Chondrocyte (in vitro differentiated cells): Measurements from ENCODE around the gene CADPS. TPM values are rescaled to one million over a fixed set of nuclear protein-coding genes. Genes with fewer than 3 reads are reported as not detected.
A peak's percentile ranks its signal among the peaks of the same experiment; 100 is the strongest.

Experiments
- DNase-seq: peaks from one replicate; pipeline ENCODE4 v3.0.0; 2021; ENCODE audit warnings: mixed read lengths, low spot score
- H3K27ac Mint-ChIP-seq: one replicate; pipeline ENCODE4 v1.8.0; 2021; ENCODE audit warnings: mild to moderate bottlenecking, moderate library complexity, mixed read lengths; ENCODE audit not compliant: unreplicated experiment
- H3K27me3 Mint-ChIP-seq: 2 replicates; pipeline ENCODE4 v1.8.0; 2021; ENCODE audit warnings: low read depth, mixed read lengths
- H3K36me3 Mint-ChIP-seq: 2 replicates; pipeline ENCODE4 v1.8.0; 2021; ENCODE audit warnings: low read depth, mixed read lengths
- H3K4me1 Mint-ChIP-seq: 2 replicates; pipeline ENCODE4 v1.8.0; 2021; ENCODE audit warnings: low read depth, mild to moderate bottlenecking, mixed read lengths
- H3K4me3 Mint-ChIP-seq: one replicate; pipeline ENCODE4 v1.8.0; 2021; ENCODE audit warnings: mild to moderate bottlenecking, moderate library complexity, mixed read lengths; ENCODE audit not compliant: unreplicated experiment
- H3K9me3 Mint-ChIP-seq: 2 replicates; pipeline ENCODE4 v1.8.0; 2021; ENCODE audit warnings: low read depth, mixed read lengths
- total RNA-seq: library from RNA; stranded (reverse); gene quantifications from 3 replicates; pipeline ENCODE4 v1.2.1, GENCODE V29; 2021
- TF ChIP-seq, protein P1 (sequence below): fragments of 200-600 bp; sonication (generic); IDR thresholded peaks from 2 replicates; pipeline ENCODE4 v1.5.0; 2021; ENCODE audit warnings: antibody characterized with exemption, mild to moderate bottlenecking, moderate library complexity

The CADPS gene
- total RNA-seq, 1 donor from 2014 or later: not detected

DNA sequence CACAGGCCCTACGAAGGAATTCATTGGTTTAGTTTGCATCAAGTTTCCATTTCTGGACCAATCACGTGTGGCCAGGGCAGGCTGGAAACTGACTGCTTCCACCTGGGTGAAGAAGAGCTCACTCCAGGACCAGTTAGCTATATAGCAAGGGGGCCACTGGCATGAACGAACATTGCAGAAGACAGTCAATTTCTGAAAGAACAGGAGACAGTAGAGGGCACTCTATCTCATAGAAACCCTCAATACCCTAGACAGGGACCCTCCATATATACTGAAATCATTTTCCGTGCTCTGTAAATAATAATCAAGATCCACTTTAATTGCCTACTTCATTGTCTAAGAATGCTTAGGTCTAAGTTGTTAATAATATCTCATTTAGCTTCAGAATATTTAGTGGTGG lies 215.6 kb downstream of the CADPS start:
- DNase-seq: no peak
- H3K36me3 Mint-ChIP-seq: no peaks in the 10 kb centered on the region
- peaks cover 53% of the 10 kb centered on the region for H3K27me3 Mint-ChIP-seq

DNA sequence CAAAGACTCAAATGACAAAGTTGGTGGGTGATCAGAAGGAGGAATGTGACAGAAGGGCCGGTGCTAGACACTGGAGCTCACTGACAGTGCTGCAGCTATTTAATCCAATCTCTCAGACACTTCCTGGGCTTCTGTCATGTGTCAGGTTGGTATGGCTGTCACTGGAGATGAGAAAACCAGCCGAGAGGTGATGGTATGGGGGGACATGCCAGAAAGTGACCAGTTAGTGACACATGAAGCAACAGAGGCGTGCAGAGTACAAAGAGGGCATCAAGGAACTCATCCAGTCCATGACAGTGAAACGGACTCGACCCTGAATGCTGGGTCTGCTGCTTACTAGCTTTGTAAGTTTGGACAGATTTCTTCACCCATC lies 219.5 kb downstream of the CADPS start:
- TF ChIP-seq, protein P1, sequence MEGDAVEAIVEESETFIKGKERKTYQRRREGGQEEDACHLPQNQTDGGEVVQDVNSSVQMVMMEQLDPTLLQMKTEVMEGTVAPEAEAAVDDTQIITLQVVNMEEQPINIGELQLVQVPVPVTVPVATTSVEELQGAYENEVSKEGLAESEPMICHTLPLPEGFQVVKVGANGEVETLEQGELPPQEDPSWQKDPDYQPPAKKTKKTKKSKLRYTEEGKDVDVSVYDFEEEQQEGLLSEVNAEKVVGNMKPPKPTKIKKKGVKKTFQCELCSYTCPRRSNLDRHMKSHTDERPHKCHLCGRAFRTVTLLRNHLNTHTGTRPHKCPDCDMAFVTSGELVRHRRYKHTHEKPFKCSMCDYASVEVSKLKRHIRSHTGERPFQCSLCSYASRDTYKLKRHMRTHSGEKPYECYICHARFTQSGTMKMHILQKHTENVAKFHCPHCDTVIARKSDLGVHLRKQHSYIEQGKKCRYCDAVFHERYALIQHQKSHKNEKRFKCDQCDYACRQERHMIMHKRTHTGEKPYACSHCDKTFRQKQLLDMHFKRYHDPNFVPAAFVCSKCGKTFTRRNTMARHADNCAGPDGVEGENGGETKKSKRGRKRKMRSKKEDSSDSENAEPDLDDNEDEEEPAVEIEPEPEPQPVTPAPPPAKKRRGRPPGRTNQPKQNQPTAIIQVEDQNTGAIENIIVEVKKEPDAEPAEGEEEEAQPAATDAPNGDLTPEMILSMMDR: no peak
- no peak overlapping the region for H3K4me3 Mint-ChIP-seq
- DNase-seq: no peak
- H3K27me3 Mint-ChIP-seq: peaks cover 53% of the 10 kb centered on the region
- no peak overlapping the region for H3K27ac Mint-ChIP-seq
- no peaks in the 10 kb centered on the region for H3K9me3 Mint-ChIP-seq
- no peaks in the 10 kb centered on the region for H3K4me1 Mint-ChIP-seq
- H3K36me3 Mint-ChIP-seq: no peaks in the 10 kb centered on the region

More for the DNA sequence above, 215.6 kb downstream of the CADPS start:
- no peak overlapping the region for H3K27ac Mint-ChIP-seq
- H3K9me3 Mint-ChIP-seq: no peaks in the 10 kb centered on the region
- TF ChIP-seq, protein P1: peak; percentile 37
- H3K4me1 Mint-ChIP-seq: no peaks in the 10 kb centered on the region
- H3K4me3 Mint-ChIP-seq: no peak overlapping the region

DNA sequence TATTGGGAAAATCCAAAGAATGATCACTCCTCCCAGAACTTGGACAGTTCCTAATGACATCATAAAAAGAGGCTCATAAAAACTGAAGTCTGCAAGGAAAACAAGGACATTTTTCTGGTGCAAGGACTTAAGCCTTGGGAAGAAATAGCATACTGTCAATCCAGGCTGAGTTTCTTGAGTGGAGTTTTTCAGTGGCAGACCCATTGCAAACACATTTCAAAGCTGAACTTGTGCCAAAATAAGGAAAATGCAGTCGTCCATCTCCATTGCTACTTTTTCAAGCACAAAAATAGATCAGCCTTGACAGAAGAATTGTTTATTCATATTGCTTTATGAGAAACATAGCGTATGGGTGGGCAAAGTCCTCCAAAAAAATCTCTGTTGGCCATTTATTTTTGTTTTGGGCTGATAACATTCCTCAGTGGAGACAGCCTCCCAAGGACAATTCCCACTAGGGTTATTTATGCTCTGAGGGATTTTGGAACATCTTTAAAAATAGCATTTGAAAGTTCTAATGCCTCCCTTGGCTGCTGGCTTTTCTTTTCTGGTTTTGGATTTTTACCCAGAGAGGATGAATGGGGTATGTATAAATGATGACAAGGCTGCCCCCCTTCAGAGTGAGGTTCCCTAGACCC lies 220.0 kb downstream of the CADPS start:
- no peak overlapping the region for H3K4me3 Mint-ChIP-seq
- H3K27me3 Mint-ChIP-seq: peaks cover 54% of the 10 kb centered on the region
- DNase-seq: no peak
- no peaks in the 10 kb centered on the region for H3K9me3 Mint-ChIP-seq
- TF ChIP-seq, protein P1: no peak
- no peaks in the 10 kb centered on the region for H3K4me1 Mint-ChIP-seq
- H3K27ac Mint-ChIP-seq: no peak overlapping the region
- H3K36me3 Mint-ChIP-seq: no peaks in the 10 kb centered on the region

DNA sequence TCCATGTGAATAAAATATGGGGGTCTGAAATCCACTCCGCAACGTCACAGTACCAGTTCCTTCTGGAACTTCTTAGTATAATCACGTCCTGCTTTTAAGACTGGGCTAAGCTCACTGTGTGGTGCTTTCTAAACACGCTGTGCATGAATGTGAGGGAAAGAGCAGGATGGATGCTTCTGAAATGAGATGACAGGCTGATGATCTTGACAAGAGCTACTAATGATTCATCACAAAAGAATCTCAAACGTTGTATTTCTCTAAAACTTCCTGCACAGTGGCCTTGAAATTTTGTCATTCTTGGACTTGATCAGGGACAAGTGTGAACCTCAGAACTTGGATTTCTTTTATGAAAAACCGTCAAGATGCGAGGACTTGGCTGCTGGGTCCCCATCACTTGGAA lies 221.4 kb downstream of the CADPS start:
- no peaks in the 10 kb centered on the region for H3K9me3 Mint-ChIP-seq
- H3K36me3 Mint-ChIP-seq: no peaks in the 10 kb centered on the region
- TF ChIP-seq, protein P1: no peak
- H3K27me3 Mint-ChIP-seq: peaks cover 51% of the 10 kb centered on the region
- H3K4me3 Mint-ChIP-seq: no peak overlapping the region
- DNase-seq: no peak
- no peaks in the 10 kb centered on the region for H3K4me1 Mint-ChIP-seq
- no peak overlapping the region for H3K27ac Mint-ChIP-seq

DNA sequence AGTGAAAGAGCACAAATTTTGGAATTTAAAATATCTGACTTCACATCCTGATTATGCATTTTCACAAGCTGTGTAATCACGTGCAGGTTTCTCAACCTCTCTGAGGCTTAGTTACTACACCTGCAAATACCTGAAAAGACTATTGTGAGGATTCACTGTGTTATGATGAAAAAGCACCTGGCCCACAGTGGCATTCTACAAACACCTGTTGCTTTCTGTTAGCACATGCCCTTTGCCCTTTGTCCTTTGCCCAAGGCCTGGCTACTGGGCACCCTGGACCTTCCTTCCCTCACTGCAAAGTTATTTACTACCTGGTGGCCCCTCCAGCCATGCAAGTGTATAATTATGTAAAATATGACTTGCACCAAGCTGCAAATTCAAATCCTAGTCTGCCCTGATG lies 227.5 kb downstream of the CADPS start:
- H3K9me3 Mint-ChIP-seq: no peaks in the 10 kb centered on the region
- no peak for DNase-seq
- no peaks in the 10 kb centered on the region for H3K36me3 Mint-ChIP-seq
- TF ChIP-seq, protein P1: no peak
- no peak overlapping the region for H3K4me3 Mint-ChIP-seq
- H3K27me3 Mint-ChIP-seq: peaks cover 36% of the 10 kb centered on the region
- H3K4me1 Mint-ChIP-seq: no peaks in the 10 kb centered on the region
- H3K27ac Mint-ChIP-seq: no peak overlapping the region
